ENCODE data around the gene SLC7A5. TPM values are rescaled to one million over a fixed set of nuclear protein-coding genes. Genes with fewer than 3 reads are reported as not detected.

SLC7A5 gene
- total and polyA plus RNA-seq, 2 of the 13 experiments (the other 11 are each of a cell fraction or from before 2014, with no cell fraction given): 79.6 to 155 TPM

DNA sequence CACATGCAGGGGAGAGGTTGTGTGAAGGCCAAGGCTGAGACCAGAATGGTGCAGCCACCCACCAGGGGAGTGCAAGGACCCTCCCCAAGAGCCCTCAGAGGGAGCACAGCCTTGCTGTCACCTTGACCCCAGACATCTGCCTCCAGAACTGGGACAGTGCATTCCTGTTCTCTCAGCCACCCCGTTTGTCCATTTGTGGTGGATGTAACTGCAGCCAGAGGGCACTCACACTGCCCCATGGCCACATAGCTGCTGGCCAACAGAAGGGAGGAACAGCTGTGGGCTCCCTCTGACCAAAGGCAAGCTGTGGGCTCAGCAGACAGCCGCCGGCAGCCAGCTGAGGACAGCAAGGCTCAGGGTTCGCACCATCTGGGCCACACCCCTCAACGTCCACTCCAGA, 53.7 kb downstream of the SLC7A5 start (continued):
- TF ChIP-seq, protein P1, sequence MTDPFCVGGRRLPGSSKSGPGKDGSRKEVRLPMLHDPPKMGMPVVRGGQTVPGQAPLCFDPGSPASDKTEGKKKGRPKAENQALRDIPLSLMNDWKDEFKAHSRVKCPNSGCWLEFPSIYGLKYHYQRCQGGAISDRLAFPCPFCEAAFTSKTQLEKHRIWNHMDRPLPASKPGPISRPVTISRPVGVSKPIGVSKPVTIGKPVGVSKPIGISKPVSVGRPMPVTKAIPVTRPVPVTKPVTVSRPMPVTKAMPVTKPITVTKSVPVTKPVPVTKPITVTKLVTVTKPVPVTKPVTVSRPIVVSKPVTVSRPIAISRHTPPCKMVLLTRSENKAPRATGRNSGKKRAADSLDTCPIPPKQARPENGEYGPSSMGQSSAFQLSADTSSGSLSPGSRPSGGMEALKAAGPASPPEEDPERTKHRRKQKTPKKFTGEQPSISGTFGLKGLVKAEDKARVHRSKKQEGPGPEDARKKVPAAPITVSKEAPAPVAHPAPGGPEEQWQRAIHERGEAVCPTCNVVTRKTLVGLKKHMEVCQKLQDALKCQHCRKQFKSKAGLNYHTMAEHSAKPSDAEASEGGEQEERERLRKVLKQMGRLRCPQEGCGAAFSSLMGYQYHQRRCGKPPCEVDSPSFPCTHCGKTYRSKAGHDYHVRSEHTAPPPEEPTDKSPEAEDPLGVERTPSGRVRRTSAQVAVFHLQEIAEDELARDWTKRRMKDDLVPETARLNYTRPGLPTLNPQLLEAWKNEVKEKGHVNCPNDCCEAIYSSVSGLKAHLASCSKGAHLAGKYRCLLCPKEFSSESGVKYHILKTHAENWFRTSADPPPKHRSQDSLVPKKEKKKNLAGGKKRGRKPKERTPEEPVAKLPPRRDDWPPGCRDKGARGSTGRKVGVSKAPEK (CRISPR knock-in tag; IDR thresholded peaks at IDR 0.05; ENCODE audit: borderline replicate concordance): no peak
- TF ChIP-seq, protein P2, sequence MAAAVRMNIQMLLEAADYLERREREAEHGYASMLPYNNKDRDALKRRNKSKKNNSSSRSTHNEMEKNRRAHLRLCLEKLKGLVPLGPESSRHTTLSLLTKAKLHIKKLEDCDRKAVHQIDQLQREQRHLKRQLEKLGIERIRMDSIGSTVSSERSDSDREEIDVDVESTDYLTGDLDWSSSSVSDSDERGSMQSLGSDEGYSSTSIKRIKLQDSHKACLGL (CRISPR knock-in tag; IDR thresholded peaks at IDR 0.05): peak; percentile 50; the same call in 1 of the 2 replicates
- TF ChIP-seq ZNF253 (CRISPR knock-in tag; IDR thresholded peaks at IDR 0.05; ENCODE audit: borderline replicate concordance) (no peak), POLR2AphosphoS5 (IDR thresholded peaks at IDR 0.05; ENCODE audit: low read depth, low read length) (no peak), ZNF337 (CRISPR knock-in tag; IDR thresholded peaks at IDR 0.05; ENCODE audit: borderline replicate concordance, low read depth) (no peak), HCFC1 (IDR thresholded peaks at IDR 0.05; ENCODE audit: low read depth, low read length) (no peak)
- TF ChIP-seq, protein P3, sequence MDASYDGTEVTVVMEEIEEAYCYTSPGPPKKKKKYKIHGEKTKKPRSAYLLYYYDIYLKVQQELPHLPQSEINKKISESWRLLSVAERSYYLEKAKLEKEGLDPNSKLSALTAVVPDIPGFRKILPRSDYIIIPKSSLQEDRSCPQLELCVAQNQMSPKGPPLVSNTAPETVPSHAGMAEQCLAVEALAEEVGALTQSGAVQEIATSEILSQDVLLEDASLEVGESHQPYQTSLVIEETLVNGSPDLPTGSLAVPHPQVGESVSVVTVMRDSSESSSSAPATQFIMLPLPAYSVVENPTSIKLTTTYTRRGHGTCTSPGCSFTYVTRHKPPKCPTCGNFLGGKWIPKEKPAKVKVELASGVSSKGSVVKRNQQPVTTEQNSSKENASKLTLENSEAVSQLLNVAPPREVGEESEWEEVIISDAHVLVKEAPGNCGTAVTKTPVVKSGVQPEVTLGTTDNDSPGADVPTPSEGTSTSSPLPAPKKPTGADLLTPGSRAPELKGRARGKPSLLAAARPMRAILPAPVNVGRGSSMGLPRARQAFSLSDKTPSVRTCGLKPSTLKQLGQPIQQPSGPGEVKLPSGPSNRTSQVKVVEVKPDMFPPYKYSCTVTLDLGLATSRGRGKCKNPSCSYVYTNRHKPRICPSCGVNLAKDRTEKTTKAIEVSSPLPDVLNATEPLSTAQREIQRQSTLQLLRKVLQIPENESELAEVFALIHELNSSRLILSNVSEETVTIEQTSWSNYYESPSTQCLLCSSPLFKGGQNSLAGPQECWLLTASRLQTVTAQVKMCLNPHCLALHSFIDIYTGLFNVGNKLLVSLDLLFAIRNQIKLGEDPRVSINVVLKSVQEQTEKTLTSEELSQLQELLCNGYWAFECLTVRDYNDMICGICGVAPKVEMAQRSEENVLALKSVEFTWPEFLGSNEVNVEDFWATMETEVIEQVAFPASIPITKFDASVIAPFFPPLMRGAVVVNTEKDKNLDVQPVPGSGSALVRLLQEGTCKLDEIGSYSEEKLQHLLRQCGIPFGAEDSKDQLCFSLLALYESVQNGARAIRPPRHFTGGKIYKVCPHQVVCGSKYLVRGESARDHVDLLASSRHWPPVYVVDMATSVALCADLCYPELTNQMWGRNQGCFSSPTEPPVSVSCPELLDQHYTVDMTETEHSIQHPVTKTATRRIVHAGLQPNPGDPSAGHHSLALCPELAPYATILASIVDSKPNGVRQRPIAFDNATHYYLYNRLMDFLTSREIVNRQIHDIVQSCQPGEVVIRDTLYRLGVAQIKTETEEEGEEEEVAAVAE (CRISPR knock-in tag; IDR thresholded peaks at IDR 0.05; ENCODE audit: borderline replicate concordance): no peak
- TF ChIP-seq, protein P4, sequence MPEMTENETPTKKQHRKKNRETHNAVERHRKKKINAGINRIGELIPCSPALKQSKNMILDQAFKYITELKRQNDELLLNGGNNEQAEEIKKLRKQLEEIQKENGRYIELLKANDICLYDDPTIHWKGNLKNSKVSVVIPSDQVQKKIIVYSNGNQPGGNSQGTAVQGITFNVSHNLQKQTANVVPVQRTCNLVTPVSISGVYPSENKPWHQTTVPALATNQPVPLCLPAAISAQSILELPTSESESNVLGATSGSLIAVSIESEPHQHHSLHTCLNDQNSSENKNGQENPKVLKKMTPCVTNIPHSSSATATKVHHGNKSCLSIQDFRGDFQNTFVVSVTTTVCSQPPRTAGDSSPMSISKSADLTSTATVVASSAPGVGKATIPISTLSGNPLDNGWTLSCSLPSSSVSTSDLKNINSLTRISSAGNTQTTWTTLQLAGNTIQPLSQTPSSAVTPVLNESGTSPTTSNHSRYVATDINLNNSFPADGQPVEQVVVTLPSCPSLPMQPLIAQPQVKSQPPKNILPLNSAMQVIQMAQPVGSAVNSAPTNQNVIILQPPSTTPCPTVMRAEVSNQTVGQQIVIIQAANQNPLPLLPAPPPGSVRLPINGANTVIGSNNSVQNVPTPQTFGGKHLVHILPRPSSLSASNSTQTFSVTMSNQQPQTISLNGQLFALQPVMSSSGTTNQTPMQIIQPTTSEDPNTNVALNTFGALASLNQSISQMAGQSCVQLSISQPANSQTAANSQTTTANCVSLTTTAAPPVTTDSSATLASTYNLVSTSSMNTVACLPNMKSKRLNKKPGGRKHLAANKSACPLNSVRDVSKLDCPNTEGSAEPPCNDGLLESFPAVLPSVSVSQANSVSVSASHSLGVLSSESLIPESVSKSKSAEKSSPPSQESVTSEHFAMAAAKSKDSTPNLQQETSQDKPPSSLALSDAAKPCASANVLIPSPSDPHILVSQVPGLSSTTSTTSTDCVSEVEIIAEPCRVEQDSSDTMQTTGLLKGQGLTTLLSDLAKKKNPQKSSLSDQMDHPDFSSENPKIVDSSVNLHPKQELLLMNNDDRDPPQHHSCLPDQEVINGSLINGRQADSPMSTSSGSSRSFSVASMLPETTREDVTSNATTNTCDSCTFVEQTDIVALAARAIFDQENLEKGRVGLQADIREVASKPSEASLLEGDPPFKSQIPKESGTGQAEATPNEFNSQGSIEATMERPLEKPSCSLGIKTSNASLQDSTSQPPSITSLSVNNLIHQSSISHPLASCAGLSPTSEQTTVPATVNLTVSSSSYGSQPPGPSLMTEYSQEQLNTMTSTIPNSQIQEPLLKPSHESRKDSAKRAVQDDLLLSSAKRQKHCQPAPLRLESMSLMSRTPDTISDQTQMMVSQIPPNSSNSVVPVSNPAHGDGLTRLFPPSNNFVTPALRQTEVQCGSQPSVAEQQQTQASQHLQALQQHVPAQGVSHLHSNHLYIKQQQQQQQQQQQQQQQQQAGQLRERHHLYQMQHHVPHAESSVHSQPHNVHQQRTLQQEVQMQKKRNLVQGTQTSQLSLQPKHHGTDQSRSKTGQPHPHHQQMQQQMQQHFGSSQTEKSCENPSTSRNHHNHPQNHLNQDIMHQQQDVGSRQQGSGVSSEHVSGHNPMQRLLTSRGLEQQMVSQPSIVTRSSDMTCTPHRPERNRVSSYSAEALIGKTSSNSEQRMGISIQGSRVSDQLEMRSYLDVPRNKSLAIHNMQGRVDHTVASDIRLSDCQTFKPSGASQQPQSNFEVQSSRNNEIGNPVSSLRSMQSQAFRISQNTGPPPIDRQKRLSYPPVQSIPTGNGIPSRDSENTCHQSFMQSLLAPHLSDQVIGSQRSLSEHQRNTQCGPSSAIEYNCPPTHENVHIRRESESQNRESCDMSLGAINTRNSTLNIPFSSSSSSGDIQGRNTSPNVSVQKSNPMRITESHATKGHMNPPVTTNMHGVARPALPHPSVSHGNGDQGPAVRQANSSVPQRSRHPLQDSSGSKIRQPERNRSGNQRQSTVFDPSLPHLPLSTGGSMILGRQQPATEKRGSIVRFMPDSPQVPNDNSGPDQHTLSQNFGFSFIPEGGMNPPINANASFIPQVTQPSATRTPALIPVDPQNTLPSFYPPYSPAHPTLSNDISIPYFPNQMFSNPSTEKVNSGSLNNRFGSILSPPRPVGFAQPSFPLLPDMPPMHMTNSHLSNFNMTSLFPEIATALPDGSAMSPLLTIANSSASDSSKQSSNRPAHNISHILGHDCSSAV (CRISPR knock-in tag; IDR thresholded peaks at IDR 0.05; ENCODE audit: borderline replicate concordance): no peak
- TF ChIP-seq, protein P5, sequence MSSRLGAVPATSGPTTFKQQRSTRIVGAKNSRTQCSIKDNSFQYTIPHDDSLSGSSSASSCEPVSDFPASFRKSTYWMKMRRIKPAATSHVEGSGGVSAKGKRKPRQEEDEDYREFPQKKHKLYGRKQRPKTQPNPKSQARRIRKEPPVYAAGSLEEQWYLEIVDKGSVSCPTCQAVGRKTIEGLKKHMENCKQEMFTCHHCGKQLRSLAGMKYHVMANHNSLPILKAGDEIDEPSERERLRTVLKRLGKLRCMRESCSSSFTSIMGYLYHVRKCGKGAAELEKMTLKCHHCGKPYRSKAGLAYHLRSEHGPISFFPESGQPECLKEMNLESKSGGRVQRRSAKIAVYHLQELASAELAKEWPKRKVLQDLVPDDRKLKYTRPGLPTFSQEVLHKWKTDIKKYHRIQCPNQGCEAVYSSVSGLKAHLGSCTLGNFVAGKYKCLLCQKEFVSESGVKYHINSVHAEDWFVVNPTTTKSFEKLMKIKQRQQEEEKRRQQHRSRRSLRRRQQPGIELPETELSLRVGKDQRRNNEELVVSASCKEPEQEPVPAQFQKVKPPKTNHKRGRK (CRISPR knock-in tag; IDR thresholded peaks at IDR 0.05): no peak
